Hematopoietic multipotent progenitor cell (in vitro differentiated cells): ENCODE results near the gene ZMIZ1. TPM values are rescaled to one million over a fixed set of nuclear protein-coding genes. Genes with fewer than 3 reads are reported as not detected.

Experiments
- DNase-seq, 3 donors: peaks; one replicate each; pipeline ENCODE4 v3.0.0-alpha.2; 2011 to 2015; ENCODE audit warnings: low read depth in 2 of 3, low spot score in 2 of 3
- total RNA-seq: library from RNA; depleted of rRNA; stranded (reverse); fragments of >200 nt; gene quantifications from one replicate; pipeline ENCODE4 v1.2.3, GENCODE V29; 2012

The ZMIZ1 gene
- total RNA-seq, 1 donor: 114 TPM

DNA sequence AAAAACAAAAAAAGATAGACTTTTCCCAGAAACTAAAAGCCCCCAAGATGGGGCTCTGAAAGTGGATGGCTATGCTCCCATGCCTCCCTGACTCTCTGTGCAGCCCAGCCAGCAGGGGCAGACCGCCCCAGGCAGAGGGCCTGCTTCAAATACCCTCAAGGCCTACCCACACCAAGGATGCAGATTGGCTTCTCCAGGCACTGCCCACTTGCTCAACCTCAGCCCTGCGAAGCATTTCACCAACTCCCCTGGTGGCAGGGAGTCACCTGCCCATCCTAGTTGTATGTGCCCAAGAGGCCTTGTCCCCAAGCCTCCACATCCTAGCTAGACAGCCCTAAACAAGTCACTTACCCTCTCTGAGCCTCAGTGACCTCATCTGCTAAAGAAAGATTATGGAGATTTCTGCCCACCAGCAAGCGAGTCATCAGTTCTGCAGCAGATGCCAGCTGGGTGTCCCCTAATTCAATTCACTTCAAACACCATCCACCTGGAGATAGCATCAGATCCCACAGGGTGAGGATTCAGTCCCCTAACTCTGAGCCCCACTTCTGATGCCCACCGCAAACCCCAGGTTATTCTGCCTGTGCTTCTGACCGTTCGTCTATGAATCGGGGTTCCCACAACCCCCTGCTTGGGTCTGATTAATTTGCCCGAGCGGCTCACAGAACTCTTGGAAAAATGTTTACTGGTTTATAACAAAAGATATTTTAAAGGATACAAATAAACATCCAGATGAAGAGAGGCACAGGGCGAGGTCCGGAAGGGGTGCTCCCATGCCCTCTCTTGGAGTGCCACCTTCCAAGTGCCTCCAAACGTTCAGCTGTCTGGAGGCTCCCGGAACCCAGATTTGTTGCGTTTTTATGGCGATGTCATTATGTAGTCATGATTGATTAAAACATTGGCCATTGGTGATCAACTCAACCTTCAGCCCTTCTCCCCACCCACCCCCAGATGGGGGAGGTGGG lies 18.6 kb upstream of the ZMIZ1 start:
- DNase-seq: no peak

DNA sequence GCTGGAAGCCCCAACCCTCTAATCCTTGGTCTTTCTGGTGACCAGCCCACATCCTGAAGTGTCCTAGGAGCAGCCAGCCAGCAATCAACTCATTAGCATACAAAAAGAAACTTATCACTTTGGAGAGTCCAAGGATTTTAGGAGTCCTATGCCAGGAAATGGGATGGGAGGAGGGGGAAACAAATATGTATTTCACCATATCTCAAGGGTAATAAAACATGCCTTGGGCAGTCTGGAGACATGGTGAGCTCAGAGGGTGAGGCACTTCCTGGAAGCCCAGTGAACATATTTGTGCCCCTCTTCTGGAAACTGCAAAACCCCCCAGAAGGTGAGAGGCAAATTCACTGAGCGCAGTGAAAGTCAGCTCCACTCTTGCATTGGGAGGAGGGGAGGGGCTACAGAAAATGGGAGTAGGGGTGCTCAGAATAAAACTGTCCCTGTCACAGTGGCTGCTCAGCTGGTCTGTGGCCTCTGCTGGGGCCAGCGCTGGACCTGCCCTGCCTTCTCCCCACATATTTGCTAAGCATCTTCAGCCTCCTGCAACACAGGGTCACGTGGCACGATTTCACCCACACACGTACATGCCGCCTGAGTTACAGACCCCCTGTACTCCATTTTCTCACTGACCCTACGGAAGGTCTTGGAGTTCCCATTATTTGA lies 17.7 kb upstream of the ZMIZ1 start:
- no peak for DNase-seq

DNA sequence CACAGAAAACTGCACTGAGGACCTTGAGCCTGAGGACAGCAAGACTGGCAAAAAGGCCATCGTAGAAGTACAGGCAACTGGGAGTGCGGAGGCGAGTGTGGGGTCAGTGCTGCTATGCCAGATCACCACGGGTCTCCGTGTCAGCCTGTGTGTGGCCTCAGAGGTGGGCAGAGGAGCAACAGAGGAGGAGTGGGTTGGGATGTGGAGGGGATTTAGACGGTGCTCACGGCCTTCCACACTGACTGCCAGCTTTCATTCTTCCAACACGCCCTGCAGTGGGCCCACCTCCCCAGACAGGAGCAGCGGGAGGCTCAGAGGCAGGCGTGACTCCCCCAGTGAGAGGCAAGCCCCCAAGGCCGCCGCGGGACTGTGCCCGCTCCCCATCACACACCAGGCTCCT lies 17.0 kb upstream of the ZMIZ1 start:
- DNase-seq: no peak

DNA sequence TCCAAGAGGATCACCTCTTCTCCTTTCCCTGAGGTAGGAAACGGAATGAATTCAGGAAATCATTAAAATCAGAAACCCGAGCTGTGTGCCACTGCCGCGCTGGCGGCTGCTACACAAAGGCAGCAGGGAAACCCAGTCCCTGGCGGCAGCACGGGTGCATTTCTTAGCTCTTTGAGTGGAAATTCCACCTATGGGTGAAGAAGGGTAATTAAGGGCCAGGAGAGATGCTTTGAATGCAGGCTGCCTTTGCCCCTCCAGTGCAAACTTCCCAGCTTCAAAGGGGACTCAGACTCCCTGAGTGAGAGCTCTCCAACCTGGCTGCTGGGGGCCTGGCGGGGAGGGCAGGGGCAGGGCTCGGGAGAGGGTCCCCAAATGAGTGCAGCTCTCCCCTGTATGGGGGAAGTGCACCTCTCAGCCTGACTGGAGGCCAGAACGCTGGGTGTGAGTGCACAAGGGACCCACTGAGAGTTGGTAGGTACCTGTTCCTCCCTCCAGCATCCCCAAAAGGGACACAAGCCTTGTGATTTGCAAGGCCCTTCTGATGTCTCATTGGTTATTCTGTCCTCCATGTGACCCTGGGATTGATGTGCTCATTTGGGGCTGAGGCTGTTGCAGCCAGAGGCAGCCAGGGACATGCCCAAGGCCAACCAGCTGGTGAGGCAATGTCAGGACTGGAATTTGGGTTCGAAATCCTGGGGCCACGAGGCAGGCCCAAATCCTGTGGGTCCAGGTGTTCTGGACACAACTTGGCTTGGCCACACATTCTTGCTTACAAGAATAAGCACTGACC lies 16.3 kb upstream of the ZMIZ1 start:
- peak in 2 of 3 donors; percentile 69 to 84 for DNase-seq

DNA sequence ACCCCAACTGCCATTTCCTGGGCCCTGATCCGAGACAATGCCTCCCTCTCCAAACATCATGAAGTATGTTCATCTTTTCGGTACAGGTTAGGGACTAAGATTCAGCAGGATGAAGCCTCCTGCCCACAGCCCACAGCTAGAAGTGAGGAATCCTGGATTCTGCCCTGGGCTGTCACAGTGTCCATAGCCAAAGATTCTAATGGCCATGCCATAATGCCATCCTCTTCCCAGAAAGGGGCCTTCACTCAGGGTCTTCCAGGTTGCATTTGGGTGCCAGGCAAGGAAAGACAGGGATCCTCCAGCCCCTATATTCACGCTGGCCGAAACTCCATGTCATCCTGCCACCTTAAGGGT lies 15.7 kb upstream of the ZMIZ1 start:
- DNase-seq: no peak

DNA sequence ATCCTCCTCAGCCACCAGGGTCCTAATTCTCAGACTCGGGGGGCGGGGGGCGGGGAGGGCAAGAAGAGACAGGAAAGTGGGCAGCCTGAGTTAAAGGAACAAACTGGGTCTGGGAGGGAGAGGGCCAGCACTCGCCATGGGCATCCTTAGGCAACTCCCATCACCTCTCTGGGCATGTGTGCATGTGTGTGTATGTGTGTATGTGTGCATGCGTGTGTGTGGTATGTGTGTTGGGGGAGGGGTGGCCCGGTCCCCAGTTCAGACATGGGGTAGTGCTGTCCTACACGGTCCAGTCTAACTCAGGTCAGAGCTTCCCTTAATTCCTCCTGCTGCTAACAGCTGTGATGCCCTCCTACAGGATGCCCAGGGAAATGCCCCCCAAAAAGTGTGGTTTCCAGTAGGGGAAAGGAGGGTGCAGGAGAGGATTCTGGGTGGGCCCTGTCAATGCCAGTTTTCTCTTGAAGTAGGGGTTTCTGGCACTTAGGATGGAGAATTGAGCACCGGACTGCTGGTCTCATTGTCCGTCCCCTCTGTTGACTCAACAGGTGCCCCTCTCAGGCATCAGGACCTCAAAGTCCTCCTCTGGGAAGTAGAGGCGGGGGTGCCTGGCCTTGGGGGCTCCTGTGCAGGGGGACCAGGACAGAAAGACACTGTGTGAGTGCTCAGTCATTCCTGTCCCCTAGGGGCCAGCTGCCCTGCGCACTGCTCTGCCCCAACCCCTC lies 15.1 kb upstream of the ZMIZ1 start:
- DNase-seq: no peak

DNA sequence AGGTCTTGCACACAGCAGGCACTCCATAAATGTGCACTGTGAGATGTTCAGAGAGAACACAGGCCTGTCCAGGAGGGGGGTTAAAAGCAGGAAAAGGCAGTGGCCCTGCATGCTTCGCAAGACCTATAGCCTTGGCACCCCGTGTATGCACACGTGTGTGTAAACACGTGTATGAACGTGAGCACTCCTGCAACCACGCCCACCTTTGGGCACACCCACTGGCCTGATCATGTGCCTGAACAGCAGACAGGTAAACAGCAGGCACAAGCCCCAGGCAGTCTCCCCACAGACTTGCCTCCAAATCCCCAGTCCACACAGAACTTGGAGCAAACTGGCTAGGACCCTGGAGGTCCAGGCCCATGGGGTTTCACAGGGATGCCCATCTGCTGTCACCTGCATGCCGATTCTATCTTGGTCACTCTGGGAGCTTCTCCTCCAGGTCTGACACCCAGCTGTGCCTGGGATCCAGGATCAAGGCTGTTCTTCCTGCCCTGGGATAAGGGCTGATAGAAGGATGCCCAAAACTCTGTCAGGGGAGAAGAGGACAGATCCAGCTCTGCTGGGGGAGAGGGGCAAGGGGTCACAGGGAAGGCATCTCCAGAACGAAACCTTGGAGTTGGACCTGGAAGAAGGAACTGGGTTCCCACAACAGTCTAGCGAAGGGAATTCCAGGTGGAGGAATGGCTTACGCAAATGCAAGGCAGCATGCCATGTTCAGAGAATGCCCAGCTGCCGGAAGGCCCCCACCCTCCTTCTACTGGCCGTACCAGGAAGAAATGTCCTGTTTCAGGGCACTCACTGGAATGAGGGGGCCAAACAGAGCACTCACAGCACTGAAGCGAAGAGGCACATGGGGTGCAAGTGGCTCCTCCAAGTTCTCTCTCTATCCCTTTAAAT lies 14.3 kb upstream of the ZMIZ1 start:
- no peak for DNase-seq

DNA sequence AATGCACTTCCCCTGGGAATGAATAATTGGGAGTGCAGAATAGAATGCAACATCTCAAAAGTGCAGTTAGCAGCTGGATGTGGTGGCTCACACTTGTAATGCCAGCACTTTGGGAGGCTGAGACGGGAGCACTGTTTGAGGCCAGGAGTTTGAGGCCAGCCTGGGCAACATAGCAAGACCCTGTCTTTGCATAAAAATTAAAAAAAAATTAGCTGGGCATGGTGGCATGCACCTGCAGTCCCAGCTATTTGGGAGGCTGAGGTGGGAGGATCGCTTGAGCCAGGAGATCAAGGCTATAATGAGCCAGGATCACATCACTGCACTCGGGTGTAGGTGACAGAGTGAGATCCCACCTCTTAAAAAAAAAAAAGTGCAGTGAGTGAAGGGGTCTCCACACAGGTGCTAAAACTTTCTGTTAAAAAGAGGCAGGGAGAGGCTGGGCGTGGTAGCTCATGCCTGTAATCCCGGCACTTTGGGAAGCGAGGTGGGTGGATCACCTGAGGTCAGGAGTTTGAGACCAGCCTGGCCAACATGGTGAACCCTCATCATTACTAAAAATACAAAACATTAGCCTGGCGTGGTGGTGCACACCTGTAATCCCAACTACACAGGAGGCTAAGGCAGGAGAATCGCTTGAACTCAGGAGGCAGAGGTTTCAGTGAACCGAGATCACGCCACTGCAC lies 13.5 kb upstream of the ZMIZ1 start:
- DNase-seq: no peak

DNA sequence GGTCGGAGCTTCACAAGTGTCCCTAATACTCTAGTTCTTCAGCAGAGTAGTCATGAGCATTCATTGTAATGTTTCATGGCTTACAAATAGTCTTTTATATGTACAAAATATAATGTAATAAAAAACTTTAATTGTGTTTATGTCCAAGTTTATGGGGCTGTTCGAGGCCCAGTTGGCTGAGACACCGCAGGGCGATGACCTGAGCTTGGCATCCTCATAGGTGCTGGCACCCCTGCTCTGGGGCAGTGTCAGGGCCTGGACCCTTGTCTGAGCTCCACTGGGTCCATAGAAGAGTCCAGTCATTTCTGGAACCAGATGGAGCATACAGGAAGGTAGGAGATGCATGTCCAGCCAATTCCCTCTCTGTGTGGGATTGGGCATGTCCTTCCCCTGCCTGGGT lies 12.9 kb upstream of the ZMIZ1 start:
- no peak for DNase-seq

DNA sequence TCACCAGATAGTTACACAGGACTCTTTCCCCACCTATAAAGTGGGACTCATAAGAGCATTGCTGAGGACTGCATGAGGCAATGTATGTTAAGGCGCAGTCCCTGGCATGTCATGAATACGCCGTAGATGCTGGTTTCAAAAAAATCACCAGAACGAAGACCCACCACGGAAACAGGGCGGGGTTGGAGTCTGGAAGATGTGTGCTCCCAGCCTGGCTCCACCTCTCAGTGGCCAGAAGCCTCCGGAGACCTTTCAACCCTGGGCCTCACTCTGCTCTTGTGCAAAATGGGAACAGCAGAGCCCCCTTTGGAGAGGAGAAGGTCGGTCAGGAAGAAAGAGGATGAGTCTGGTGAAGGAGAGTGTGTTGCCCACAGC lies 12.4 kb upstream of the ZMIZ1 start:
- DNase-seq: no peak

DNA sequence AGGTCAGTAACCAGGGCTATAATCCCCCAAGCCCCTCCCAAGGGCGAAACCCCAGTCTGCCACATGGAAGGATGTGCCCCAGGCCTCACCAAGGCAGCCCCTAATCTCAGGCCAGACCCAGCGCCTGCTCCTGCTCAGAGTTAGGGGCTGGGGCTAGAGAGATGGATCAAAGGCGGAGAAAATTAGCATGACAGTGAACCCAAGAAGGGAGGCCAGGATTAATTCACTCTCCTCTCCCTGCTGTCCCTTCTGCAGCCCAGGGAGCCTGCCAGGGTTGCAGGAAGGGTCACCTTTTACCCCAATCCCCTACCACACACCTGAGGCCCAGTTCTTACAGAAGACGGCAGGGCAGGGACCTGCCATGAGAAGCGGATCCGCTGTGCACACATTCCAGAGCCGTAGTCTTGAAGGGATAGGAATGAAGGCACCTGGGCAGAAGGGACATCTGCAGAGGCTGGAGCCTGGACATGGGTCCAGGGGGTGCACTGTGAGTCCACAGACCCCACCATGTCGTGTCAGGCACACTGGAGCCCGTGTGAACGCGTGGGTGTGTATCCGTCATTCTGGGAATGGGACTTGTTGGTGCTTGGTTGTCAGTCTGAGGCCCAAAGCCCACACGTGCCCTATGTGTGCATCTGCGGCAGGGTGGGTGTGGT lies 11.9 kb upstream of the ZMIZ1 start:
- no peak for DNase-seq

DNA sequence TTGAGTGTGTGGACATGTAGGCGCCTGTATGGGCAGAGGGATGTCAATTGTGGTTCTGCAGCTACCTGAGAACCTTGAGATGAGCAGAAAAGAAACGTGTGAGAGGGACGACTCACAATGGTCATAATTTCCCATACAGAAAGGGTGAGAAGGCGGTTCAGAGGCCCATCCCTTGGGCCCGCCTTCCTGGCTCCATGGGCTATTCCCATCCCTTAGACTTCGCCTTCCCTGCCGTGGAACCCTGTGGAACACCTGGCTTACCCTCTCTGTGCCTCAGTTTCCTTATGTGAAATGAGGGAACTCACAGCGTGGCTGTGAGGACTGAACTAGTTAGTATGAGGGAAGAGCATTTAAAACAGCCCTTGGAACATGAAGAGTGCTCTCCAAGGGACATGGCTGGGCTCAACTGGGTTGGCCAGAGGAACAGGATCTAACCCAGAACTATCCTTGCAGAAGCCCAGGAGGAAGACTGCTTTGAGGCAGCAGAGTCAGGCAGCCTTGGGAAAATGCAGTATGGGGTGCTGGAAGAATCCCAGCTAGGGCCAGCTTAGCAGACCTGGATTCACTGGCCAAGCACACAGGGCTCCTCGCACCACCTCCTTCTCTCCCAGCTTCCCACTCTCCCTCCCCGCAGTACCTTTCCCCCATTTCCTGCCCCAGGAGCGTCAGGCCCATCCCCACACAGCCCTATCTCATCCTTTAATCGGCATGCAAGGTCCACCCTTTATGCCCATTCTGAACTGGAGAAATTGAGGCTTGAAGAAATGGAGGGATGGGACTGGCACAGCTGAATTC lies 11.1 kb upstream of the ZMIZ1 start:
- no peak for DNase-seq

DNA sequence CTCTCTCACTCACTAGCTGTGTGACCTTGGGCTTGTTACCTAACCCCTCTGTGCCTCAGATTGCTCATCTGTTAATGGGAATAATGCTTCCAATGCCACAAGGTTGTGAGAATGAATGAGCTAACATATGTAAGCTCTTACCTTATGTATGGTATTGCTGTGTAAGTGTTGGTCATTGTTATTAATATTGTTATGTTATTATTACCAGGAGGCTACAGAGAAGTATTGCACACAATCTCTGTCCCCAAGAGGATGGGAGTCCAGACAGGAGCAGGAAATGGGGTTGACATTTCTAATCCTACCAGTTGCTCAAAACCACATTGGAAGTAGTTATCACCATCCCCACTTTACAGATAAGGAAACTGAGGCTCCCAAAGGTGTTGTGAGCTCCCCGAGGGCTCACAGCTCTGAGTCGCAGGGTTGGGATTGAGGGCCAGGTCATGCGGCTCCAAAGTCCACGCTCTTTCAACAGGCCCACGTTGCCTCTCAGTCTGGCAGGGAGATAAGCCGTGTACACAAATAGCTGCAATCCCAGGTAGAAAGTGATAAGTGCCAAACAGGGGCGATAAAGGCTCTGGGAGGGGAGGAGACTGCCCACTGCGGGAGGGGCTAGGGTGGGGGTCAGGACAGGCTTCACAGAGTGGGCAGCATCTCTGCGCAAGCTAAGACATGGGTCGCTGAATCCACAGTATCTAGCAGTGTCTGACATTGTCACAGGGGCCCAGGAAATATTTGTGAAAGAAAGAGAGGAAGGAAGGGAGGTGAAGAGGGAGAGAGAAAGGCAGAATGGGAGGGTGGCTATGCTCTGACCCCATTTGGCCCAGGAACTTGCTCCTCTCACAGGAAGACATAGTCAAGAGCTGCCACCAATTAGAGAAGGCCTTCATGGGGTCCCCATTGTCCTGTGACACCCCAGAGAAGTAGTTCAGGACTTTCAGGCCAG lies 9.6 kb upstream of the ZMIZ1 start:
- DNase-seq: no peak

DNA sequence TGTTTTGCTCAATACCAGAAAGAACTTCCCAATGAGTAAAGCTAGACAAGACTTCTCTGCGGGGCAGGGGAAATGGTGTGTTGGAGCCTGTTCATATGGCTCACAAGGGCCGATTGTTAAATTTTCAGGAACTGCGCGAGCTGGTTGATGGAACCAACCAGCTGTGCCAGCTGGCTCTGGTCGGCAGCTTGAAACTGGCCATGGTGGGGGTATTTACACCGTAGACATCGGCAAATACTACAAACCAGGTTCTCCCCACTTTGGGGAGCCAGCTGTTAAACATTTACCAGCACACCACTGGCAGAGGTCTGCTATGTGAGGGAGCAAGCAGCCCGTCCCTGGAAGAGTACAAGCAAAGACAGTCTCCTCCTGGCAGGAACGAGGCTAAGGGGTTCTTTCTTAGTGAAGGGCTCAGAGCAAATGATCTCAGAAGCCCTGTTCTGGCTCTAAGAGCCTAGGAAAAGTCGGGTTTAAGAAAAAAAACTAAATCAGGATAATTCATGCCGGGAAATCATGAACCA lies 8.8 kb upstream of the ZMIZ1 start:
- no peak for DNase-seq

DNA sequence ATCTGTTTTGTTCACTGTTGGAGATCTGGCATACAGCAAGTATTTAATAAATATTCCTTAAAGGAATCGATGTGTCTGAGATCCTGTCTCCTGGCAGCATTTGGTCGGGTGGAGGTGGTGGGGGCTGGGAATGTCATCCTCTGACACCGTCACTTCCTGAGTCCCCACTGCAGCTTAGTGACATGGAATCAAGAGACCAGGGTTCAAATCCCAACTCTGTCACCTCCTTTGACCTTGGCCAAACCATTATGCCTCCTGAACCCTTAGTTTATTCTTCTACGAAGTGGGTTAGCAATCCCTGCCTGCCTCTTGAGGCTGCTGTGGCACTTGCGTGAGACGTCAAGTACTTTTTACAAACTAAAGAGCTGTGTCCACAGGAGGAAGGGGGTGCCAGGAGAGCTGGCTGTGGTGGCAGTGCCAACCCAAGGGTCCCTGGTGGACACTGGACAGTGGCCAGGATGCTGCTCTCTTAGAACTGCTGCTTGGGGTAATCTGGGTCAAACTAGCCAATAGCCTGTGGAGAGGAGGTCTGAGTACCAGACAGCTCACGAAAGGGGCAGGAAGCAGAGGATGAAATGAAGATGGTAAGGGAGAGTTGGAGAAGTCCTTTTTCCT lies 8.0 kb upstream of the ZMIZ1 start:
- DNase-seq: no peak
